Esophagus squamous epithelium (tissue), 4 donors: ENCODE measurements around the gene CACNG4.

Source experiments
- CTCF ChIP-seq, 6 experiments: fragments of 450-650 bp in 4 of 6; fragments of 200-600 bp in 2 of 6; sonication (generic) in 2 of 6; IDR thresholded peaks; one replicate each; pipeline ENCODE4 v1.5.1; 2016 to 2019; ENCODE audit warnings: antibody characterized with exemption in 6 of 6, mild to moderate bottlenecking in 4 of 6, moderate library complexity in 4 of 6
- POLR2A ChIP-seq, 4 donors: fragments of 450-650 bp; IDR thresholded peaks; one replicate each; pipeline ENCODE4 v1.6.1; 2017; ENCODE audit warnings: antibody characterized with exemption in 4 of 4, mild to moderate bottlenecking in 4 of 4, moderate library complexity in 3 of 4

GRCh38 chr17:66949501-66949900 lies 15.0 kb upstream of the CACNG4 start:
- TF ChIP-seq POLR2A (IDR thresholded peaks at IDR 0.05): no peak
- TF ChIP-seq CTCF (IDR thresholded peaks at IDR 0.05): no peak
